ENCODE measurements around the gene POU6F1. TPM values are rescaled to one million over a fixed set of nuclear protein-coding genes. Genes with fewer than 3 reads are reported as not detected.
A peak's percentile ranks its signal among the peaks of the same experiment; 100 is the strongest.

POU6F1 gene
- total and polyA plus RNA-seq, 9 of the 15 experiments (the other 6 are each of a cell fraction or from before 2014, with no cell fraction given): 0.14 to 3.3 (median 1.1) TPM

GRCh38 chr12:51246254-51246853 lies 28.5 kb upstream of the POU6F1 start (continued):
- TF ChIP-seq KLF1 (tag; IDR thresholded peaks at IDR 0.05): no peak
- TF ChIP-seq ZNF766 (CRISPR knock-in tag; conservative IDR thresholded peaks at IDR 0.05): peak; percentile 78
- TF ChIP-seq IRF9 (tag; IDR thresholded peaks at IDR 0.05): 0 out of 2 replicates have a peak, but pooled peaks have one; percentile 29
- no peak for TF ChIP-seq GABPB2 (CRISPR knock-in tag; conservative IDR thresholded peaks at IDR 0.05)
- peak; percentile 65; the same call in 1 of the 2 replicates for TF ChIP-seq KLF16 (IDR thresholded peaks at IDR 0.05)
- no peak for TF ChIP-seq MCM3 (IDR thresholded peaks at IDR 0.05)
- no peak for TF ChIP-seq SMAD1 (IDR thresholded peaks at IDR 0.05; ENCODE audit: low read depth, low read length, partially characterized antibody)
- no peak for TF ChIP-seq CAMTA2 (CRISPR knock-in tag; conservative IDR thresholded peaks at IDR 0.05)
- TF ChIP-seq ZNF699 (CRISPR knock-in tag; IDR thresholded peaks at IDR 0.05; ENCODE audit: insufficient replicate concordance): no peak
- no peak; the same call in 1 of the 2 replicates for TF ChIP-seq MYC (IDR thresholded peaks at IDR 0.05; ENCODE audit: low read depth, low read length)
- no peak for TF ChIP-seq MYC (CRISPR knock-in tag; IDR thresholded peaks at IDR 0.05; ENCODE audit: borderline replicate concordance, low read depth)
- peak; percentile 96 for TF ChIP-seq HBP1 (CRISPR knock-in tag; IDR thresholded peaks at IDR 0.05)
- TF ChIP-seq NONO (IDR thresholded peaks at IDR 0.05; ENCODE audit: low read depth in 2 of 2, low read length in 1 of 2): no peak
- no peak for TF ChIP-seq CBX2 (IDR thresholded peaks at IDR 0.05; ENCODE audit: insufficient read depth, low read length, poor library complexity, severe bottlenecking)
- TF ChIP-seq TOE1 (IDR thresholded peaks at IDR 0.05; ENCODE audit: borderline replicate concordance): peak; percentile 61; the same call in 1 of the 2 replicates
- no peak for TF ChIP-seq TOE1 (CRISPR knock-in tag; IDR thresholded peaks at IDR 0.05; ENCODE audit: borderline replicate concordance, low read depth)
- peak in 1 of 2 experiments; percentile 28 for TF ChIP-seq NCOA2 (IDR thresholded peaks at IDR 0.05; ENCODE audit: partially characterized antibody in 2 of 2)
- TF ChIP-seq CHD4 (IDR thresholded peaks at IDR 0.05; ENCODE audit: insufficient read depth, insufficient replicate concordance, low read depth, low read length, poor library complexity, severe bottlenecking): no peak
- peak; percentile 36 for TF ChIP-seq POLR2B (IDR thresholded peaks at IDR 0.05; ENCODE audit: low read depth, partially characterized antibody)
- no peak for TF ChIP-seq SLC30A9 (CRISPR knock-in tag; IDR thresholded peaks at IDR 0.05)
- peak; percentile 85 for TF ChIP-seq LCOR (CRISPR knock-in tag; IDR thresholded peaks at IDR 0.05)
- no peak for TF ChIP-seq ZNF431 (CRISPR knock-in tag; IDR thresholded peaks at IDR 0.05)
- TF ChIP-seq NCOR1 (IDR thresholded peaks at IDR 0.05): peak; percentile 61
- TF ChIP-seq JUN (IDR thresholded peaks at IDR 0.05; ENCODE audit: borderline replicate concordance, low read depth, low read length): no peak
- TF ChIP-seq JUN (CRISPR knock-in tag; IDR thresholded peaks at IDR 0.05; ENCODE audit: borderline replicate concordance): no peak
- no peak; the same call in 1 of the 2 replicates for TF ChIP-seq ZNF589 (CRISPR knock-in tag; IDR thresholded peaks at IDR 0.05; ENCODE audit: low read depth)
- TF ChIP-seq ZNF197 (CRISPR knock-in tag; IDR thresholded peaks at IDR 0.05; ENCODE audit: low read depth): peak; percentile 85; the same call in 1 of the 2 replicates
- TF ChIP-seq CCAR2 (IDR thresholded peaks at IDR 0.05; ENCODE audit: low read depth, low read length): no peak

Measured in K562 (cell line).